Measurements from ENCODE around the gene C17orf113. TPM values are rescaled to one million over a fixed set of nuclear protein-coding genes. Genes with fewer than 3 reads are reported as not detected.

Gene C17orf113
- total and polyA plus RNA-seq, 2 donors: 0.71 to 0.84 TPM

GRCh38 chr17:42051013-42051400 is 606 bp upstream of the C17orf113 start:
- H3K4me1 ChIP-seq (ENCODE audit: control insufficient read depth in 2 of 2, insufficient read depth in 2 of 2, low read length in 2 of 2): peaks cover 27 to 39% of the 10 kb centered on the region in 2 donors
- H3K4me3 ChIP-seq (ENCODE audit: low read length in 2 of 2): peak overlapping the region in 1 of 2 donors; percentile 69
- no peak overlapping the region for H3K27ac ChIP-seq (ENCODE audit: low read depth in 1 of 2, low read length in 1 of 2)
- H3K36me3 ChIP-seq (ENCODE audit: control insufficient read depth in 2 of 2, insufficient read depth in 2 of 2, low read length in 1 of 2): no peaks in the 10 kb centered on the region
- WGBS: 90% methylated on average over 8 of the region's 8 CpGs
- DNase-seq (ENCODE audit: low read depth in 6 of 9, low spot score in 9 of 9): no peak
- peaks cover 0 to 9% of the 10 kb centered on the region in 2 donors for H3K9me3 ChIP-seq (ENCODE audit: control insufficient read depth in 2 of 2, insufficient read depth in 1 of 2, low read length in 1 of 2)
- peaks cover 0 to 55% of the 10 kb centered on the region in 2 donors for H3K27me3 ChIP-seq (ENCODE audit: control insufficient read depth in 2 of 2, insufficient read depth in 1 of 2, low read length in 1 of 2)

DNA sequence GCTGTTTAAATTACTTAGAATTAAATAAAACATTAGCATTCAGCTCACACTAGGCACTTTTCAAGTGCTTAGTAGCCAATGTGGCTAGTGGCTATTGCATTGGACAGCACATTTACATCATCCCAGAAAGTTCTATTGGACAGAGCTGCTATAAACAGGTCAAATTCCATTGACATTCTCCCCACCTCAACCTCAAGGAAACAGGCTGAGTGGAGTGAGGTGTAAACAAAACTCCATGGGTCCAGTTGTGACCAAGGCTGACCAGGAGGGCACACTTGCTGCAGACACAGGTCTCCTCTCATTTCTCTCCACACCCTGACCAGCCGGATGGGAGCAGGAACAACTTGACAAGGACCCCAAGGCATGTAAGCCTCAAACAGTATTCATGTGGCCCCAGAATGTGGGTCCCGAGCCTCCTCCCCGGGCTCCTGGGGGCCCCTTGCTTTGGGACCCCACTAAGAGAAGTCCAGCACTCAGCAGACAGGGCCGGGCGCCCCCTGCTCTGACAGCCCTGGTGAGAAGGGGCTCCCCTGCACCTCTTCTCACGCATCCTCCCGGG is 488 bp downstream of the C17orf113 start:
- no peak overlapping the region for H3K27ac ChIP-seq (ENCODE audit: low read depth in 1 of 2, low read length in 1 of 2)

GRCh38 chr17:42047343-42047742 is 3.1 kb downstream of the C17orf113 start:
- no peak overlapping the region for H3K4me3 ChIP-seq (ENCODE audit: low read length in 2 of 2)
- no peak overlapping the region for H3K27ac ChIP-seq (ENCODE audit: low read depth in 1 of 2, low read length in 1 of 2)
- peaks cover 0 to 35% of the 10 kb centered on the region in 2 donors for H3K27me3 ChIP-seq (ENCODE audit: control insufficient read depth in 2 of 2, insufficient read depth in 1 of 2, low read length in 1 of 2)
- no peaks in the 10 kb centered on the region for H3K9me3 ChIP-seq (ENCODE audit: control insufficient read depth in 2 of 2, insufficient read depth in 1 of 2, low read length in 1 of 2)
- no peaks in the 10 kb centered on the region for H3K36me3 ChIP-seq (ENCODE audit: control insufficient read depth in 2 of 2, insufficient read depth in 2 of 2, low read length in 1 of 2)
- no peak for DNase-seq (ENCODE audit: low read depth in 6 of 9, low spot score in 9 of 9)
- peaks cover 10 to 14% of the 10 kb centered on the region in 2 donors for H3K4me1 ChIP-seq (ENCODE audit: control insufficient read depth in 2 of 2, insufficient read depth in 2 of 2, low read length in 2 of 2)
- 89% methylated on average over 12 of the region's 12 CpGs for WGBS

More for the DNA sequence above, 488 bp downstream of the C17orf113 start:
- peaks cover 0 to 55% of the 10 kb centered on the region in 2 donors for H3K27me3 ChIP-seq (ENCODE audit: control insufficient read depth in 2 of 2, insufficient read depth in 1 of 2, low read length in 1 of 2)
- no peak for DNase-seq (ENCODE audit: low read depth in 6 of 9, low spot score in 9 of 9)
- 3% methylated on average over 7 of the region's 7 CpGs for WGBS
- peak overlapping the region; percentile 30 to 69 for H3K4me3 ChIP-seq (ENCODE audit: low read length in 2 of 2)
- no peaks in the 10 kb centered on the region for H3K36me3 ChIP-seq (ENCODE audit: control insufficient read depth in 2 of 2, insufficient read depth in 2 of 2, low read length in 1 of 2)
- peaks cover 22 to 28% of the 10 kb centered on the region in 2 donors for H3K4me1 ChIP-seq (ENCODE audit: control insufficient read depth in 2 of 2, insufficient read depth in 2 of 2, low read length in 2 of 2)
- H3K9me3 ChIP-seq (ENCODE audit: control insufficient read depth in 2 of 2, insufficient read depth in 1 of 2, low read length in 1 of 2): peaks cover 0 to 9% of the 10 kb centered on the region in 2 donors

DNA sequence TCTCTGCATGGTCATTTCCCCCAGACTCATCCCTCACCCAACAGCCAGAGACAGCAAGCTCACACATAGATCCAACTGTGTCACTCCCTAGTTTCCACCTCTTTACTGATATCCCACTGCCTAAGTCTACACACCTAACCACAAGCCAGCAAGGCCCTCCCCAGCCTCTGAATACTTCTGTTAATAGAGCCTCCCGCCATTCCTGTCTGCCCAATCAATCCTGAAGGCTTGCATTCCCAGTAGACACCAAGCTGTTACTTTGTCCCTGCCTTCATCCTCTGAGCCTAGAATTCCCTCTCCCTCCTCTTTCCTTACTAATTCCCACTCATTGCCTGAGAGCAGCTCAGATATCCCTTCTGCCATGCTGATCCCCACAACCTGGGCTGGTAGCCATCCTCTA is 4.7 kb downstream of the C17orf113 start:
- Histone ChIP-seq H3K4me1 (ENCODE audit: control insufficient read depth in 2 of 2, insufficient read depth in 2 of 2, low read length in 2 of 2) (peaks cover 7 to 11% of the 10 kb centered on the region in 2 donors), H3K4me3 (ENCODE audit: low read length in 2 of 2) (no peak overlapping the region), H3K27ac (ENCODE audit: low read depth in 1 of 2, low read length in 1 of 2) (no peak overlapping the region), H3K27me3 (ENCODE audit: control insufficient read depth in 2 of 2, insufficient read depth in 1 of 2, low read length in 1 of 2) (peaks cover 0 to 23% of the 10 kb centered on the region in 2 donors), H3K9me3 (ENCODE audit: control insufficient read depth in 2 of 2, insufficient read depth in 1 of 2, low read length in 1 of 2) (no peaks in the 10 kb centered on the region), H3K36me3 (ENCODE audit: control insufficient read depth in 2 of 2, insufficient read depth in 2 of 2, low read length in 1 of 2) (no peaks in the 10 kb centered on the region)
- DNase-seq (ENCODE audit: low read depth in 6 of 9, low spot score in 9 of 9): no peak
- WGBS: 98% methylated on average over 1 of the region's 1 CpG

DNA sequence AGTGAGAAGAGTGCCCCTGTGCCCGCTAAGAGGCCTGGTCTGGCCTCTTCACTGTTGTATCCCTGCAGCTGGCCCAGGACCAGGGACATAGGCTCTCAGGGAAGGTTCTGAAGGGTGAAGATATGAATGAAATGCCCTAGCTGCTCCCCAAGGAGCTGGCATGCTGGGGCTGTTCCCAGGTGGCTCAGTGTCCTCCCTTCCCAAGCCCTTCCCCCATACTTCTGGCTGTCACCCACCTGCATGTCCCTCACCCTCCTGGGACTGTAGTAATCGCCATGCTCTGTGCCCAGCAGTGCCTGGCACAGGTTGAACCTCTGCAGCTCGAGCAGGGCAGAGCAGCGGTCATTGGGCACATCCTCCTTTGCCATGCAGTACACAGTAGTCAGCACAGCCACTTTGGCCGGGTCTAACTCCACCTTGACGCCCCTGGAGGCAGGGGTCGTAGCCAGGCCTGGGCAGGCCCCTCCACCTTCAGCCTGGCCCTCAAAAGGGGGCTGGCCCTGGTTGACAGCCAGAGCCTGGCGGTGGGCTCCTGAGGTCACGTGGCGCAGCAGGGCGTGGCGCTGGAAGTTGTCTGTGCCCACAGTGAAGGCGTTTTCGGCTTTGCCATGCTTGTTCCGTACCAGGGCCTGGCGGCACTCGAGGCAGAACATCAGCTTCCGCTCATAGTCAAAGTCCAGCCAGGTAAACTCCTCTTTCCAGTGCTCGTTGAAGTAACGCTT is 7.6 kb downstream of the C17orf113 start:
- DNase-seq (ENCODE audit: low read depth in 6 of 9, low spot score in 9 of 9): no peak
- 98% methylated on average over 20 of the region's 20 CpGs for WGBS
- no peak overlapping the region for H3K4me3 ChIP-seq (ENCODE audit: low read length in 2 of 2)

GRCh38 chr17:42041619-42042018 is 8.8 kb downstream of the C17orf113 start:
- Histone ChIP-seq H3K27ac (ENCODE audit: low read depth in 1 of 2, low read length in 1 of 2) (no peak overlapping the region), H3K36me3 (ENCODE audit: control insufficient read depth in 2 of 2, insufficient read depth in 2 of 2, low read length in 1 of 2) (no peaks in the 10 kb centered on the region), H3K9me3 (ENCODE audit: control insufficient read depth in 2 of 2, insufficient read depth in 1 of 2, low read length in 1 of 2) (no peaks in the 10 kb centered on the region), H3K27me3 (ENCODE audit: control insufficient read depth in 2 of 2, insufficient read depth in 1 of 2, low read length in 1 of 2) (peaks cover 6 to 20% of the 10 kb centered on the region in 2 donors), H3K4me3 (ENCODE audit: low read length in 2 of 2) (no peak overlapping the region), H3K4me1 (ENCODE audit: control insufficient read depth in 2 of 2, insufficient read depth in 2 of 2, low read length in 2 of 2) (no peaks in the 10 kb centered on the region)
- no peak for DNase-seq (ENCODE audit: low read depth in 6 of 9, low spot score in 9 of 9)

More for the DNA sequence above, 7.6 kb downstream of the C17orf113 start:
- Histone ChIP-seq H3K36me3 (ENCODE audit: control insufficient read depth in 2 of 2, insufficient read depth in 2 of 2, low read length in 1 of 2) (no peaks in the 10 kb centered on the region), H3K4me1 (ENCODE audit: control insufficient read depth in 2 of 2, insufficient read depth in 2 of 2, low read length in 2 of 2) (no peaks in the 10 kb centered on the region), H3K27ac (ENCODE audit: low read depth in 1 of 2, low read length in 1 of 2) (no peak overlapping the region), H3K9me3 (ENCODE audit: control insufficient read depth in 2 of 2, insufficient read depth in 1 of 2, low read length in 1 of 2) (no peaks in the 10 kb centered on the region), H3K27me3 (ENCODE audit: control insufficient read depth in 2 of 2, insufficient read depth in 1 of 2, low read length in 1 of 2) (peaks cover 6 to 20% of the 10 kb centered on the region in 2 donors)

- Histone ChIP-seq H3K9me3 (ENCODE audit: control insufficient read depth in 2 of 2, insufficient read depth in 1 of 2, low read length in 1 of 2) (no peaks in the 10 kb centered on the region), H3K27me3 (ENCODE audit: control insufficient read depth in 2 of 2, insufficient read depth in 1 of 2, low read length in 1 of 2) (peaks cover 6 to 20% of the 10 kb centered on the region in 2 donors), H3K27ac (ENCODE audit: low read depth in 1 of 2, low read length in 1 of 2) (no peak overlapping the region), H3K4me1 (ENCODE audit: control insufficient read depth in 2 of 2, insufficient read depth in 2 of 2, low read length in 2 of 2) (no peaks in the 10 kb centered on the region), H3K4me3 (ENCODE audit: low read length in 2 of 2) (no peak overlapping the region), H3K36me3 (ENCODE audit: control insufficient read depth in 2 of 2, insufficient read depth in 2 of 2, low read length in 1 of 2) (no peaks in the 10 kb centered on the region)
- no peak for DNase-seq (ENCODE audit: low read depth in 6 of 9, low spot score in 9 of 9)
- WGBS: 98% methylated on average over 10 of the region's 10 CpGs
Observed at GRCh38 chr17:42040818-42041217, 9.6 kb downstream of the C17orf113 start.

DNA sequence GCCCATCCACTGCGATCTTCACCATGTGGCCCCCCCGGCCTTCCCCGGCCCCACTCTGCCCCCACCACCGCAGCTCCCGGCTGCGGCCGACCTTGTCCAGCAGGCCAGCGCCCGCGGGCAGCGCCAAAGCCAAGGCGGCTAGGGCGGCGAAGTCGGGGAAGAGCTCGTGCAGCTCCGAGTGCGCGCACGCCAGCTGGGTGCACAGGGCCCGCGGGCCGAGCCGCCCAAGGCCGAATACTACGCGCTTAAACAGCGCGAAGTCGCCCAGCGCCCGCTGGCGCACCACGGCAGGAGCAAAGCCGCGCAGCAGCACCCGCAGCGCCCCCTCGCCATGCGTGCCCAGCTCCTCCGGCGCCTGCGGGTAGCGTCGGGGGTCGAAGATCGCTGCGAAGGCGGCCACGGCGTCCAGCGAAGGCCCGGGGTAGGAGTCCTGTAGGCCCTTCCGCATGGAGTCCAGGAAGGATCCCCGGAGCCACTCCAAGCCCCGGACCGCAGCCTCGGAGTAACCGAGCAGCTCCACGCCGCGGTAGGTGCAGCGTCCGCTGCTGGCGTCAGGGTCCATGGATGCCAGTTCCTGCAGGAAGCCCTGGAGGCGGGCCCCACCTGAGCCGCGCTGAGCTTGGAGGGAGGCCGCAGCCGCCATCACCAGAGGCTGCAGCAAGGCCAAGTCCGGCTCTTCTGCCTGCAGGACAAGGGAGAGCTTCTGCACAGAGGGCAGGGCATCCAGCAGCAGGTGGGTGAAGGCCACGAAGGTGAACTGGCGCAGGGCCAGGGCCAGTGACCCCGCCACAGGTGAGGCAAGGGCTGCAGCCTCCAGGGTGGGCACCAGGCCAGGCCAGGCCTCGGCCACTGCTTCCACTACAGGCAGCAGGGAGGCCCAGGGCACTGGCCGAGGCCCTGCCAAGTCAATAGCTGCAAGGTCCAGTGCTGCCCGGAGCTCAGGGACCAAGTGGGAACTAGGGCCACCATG is 10.3 kb downstream of the C17orf113 start:
- H3K36me3 ChIP-seq (ENCODE audit: control insufficient read depth in 2 of 2, insufficient read depth in 2 of 2, low read length in 1 of 2): no peaks in the 10 kb centered on the region
- H3K4me3 ChIP-seq (ENCODE audit: low read length in 2 of 2): no peak overlapping the region
- peaks cover 6 to 20% of the 10 kb centered on the region in 2 donors for H3K27me3 ChIP-seq (ENCODE audit: control insufficient read depth in 2 of 2, insufficient read depth in 1 of 2, low read length in 1 of 2)
- H3K4me1 ChIP-seq (ENCODE audit: control insufficient read depth in 2 of 2, insufficient read depth in 2 of 2, low read length in 2 of 2): no peaks in the 10 kb centered on the region
- no peaks in the 10 kb centered on the region for H3K9me3 ChIP-seq (ENCODE audit: control insufficient read depth in 2 of 2, insufficient read depth in 1 of 2, low read length in 1 of 2)
- no peak overlapping the region for H3K27ac ChIP-seq (ENCODE audit: low read depth in 1 of 2, low read length in 1 of 2)
- WGBS: 58% methylated on average over 77 of the region's 77 CpGs
- no peak for DNase-seq (ENCODE audit: low read depth in 6 of 9, low spot score in 9 of 9)

Measured in thymus (tissue), 11 donors.